H9 (cell line): ENCODE results near the gene ABCA12. TPM values are rescaled to one million over a fixed set of nuclear protein-coding genes. Genes with fewer than 3 reads are reported as not detected.

Source experiments
- DNase-seq: peaks from one replicate; pipeline ENCODE4 v3.0.0-alpha.2; 2017
- H2AFZ ChIP-seq: one replicate; pipeline ENCODE4 v1.6.1; 2013; ENCODE audit warnings: mild to moderate bottlenecking, low read length, control low read depth, moderate library complexity
- H2AK5ac ChIP-seq: 2 replicates; pipeline ENCODE4 v1.6.1; 2013; ENCODE audit warnings: low read length, control low read depth, mixed read lengths; ENCODE audit not compliant: insufficient read length
- H2BK120ac ChIP-seq: one replicate; pipeline ENCODE4 v1.6.1; 2013; ENCODE audit warnings: low read depth, mild to moderate bottlenecking, low read length, control low read depth, inconsistent platforms; ENCODE audit not compliant: poor library complexity, severe bottlenecking
- H2BK12ac ChIP-seq: 2 replicates; pipeline ENCODE4 v1.6.1; 2013; ENCODE audit warnings: low read length, control low read depth, mixed read lengths, low read depth; ENCODE audit not compliant: insufficient read length
- H2BK15ac ChIP-seq: 2 replicates; pipeline ENCODE4 v1.6.1; 2013; ENCODE audit warnings: low read depth, low read length, control low read depth
- H2BK20ac ChIP-seq: one replicate; pipeline ENCODE4 v1.6.1; 2013; ENCODE audit warnings: low read depth, mild to moderate bottlenecking, low read length, control low read depth, inconsistent platforms; ENCODE audit not compliant: poor library complexity, severe bottlenecking
- H2BK5ac ChIP-seq: 2 replicates; pipeline ENCODE4 v1.6.1; 2013; ENCODE audit warnings: low read length, control low read depth, mixed read lengths; ENCODE audit not compliant: insufficient read length
- H3K14ac ChIP-seq: 2 replicates; pipeline ENCODE4 v1.6.1; 2013; ENCODE audit warnings: low read length, control low read depth; ENCODE audit not compliant: insufficient read depth
- H3K18ac ChIP-seq: 2 replicates; pipeline ENCODE4 v1.6.1; 2013; ENCODE audit warnings: low read depth, mild to moderate bottlenecking, mixed read lengths, low read length, control low read depth; ENCODE audit not compliant: insufficient read length
- H3K23ac ChIP-seq: 2 replicates; pipeline ENCODE4 v1.6.1; 2013; ENCODE audit warnings: low read length, control low read depth, mixed read lengths, low read depth; ENCODE audit not compliant: insufficient read length
- H3K23me2 ChIP-seq: 2 replicates; pipeline ENCODE4 v1.6.1; 2013; ENCODE audit warnings: low read depth, mild to moderate bottlenecking, mixed read lengths, low read length, control low read depth; ENCODE audit not compliant: insufficient read length, poor library complexity, severe bottlenecking
- H3K27ac ChIP-seq: 2 replicates; pipeline ENCODE4 v1.5.1; 2013; ENCODE audit warnings: low read length, control low read depth, mixed read lengths, low read depth; ENCODE audit not compliant: insufficient read length
- H3K27me3 ChIP-seq: 2 replicates; pipeline ENCODE4 v1.6.1; 2013; ENCODE audit warnings: low read length, control low read depth, inconsistent platforms; ENCODE audit not compliant: insufficient read depth
- H3K4ac ChIP-seq: 2 replicates; pipeline ENCODE4 v1.6.1; 2013; ENCODE audit warnings: low read depth, mild to moderate bottlenecking, control low read depth, inconsistent platforms, low read length, moderate library complexity
- H3K4me1 ChIP-seq: 2 replicates; pipeline ENCODE4 v1.6.1; 2013; ENCODE audit warnings: low read length, control low read depth, inconsistent platforms; ENCODE audit not compliant: insufficient read depth
- H3K4me2 ChIP-seq: 2 replicates; pipeline ENCODE4 v1.6.1; 2013; ENCODE audit warnings: low read length, control low read depth, mixed read lengths; ENCODE audit not compliant: insufficient read length, insufficient read depth
- H3K56ac ChIP-seq: 2 replicates; pipeline ENCODE4 v1.6.1; 2013; ENCODE audit warnings: low read depth, mild to moderate bottlenecking, mixed read lengths, low read length, control low read depth; ENCODE audit not compliant: insufficient read length
- H3K79me1 ChIP-seq: 2 replicates; pipeline ENCODE4 v1.6.1; 2013; ENCODE audit warnings: low read depth, mild to moderate bottlenecking, moderate library complexity, low read length, control low read depth, inconsistent platforms; ENCODE audit not compliant: insufficient read depth, poor library complexity, severe bottlenecking
- H3K79me2 ChIP-seq: 2 replicates; pipeline ENCODE4 v1.6.1; 2013; ENCODE audit warnings: low read length, control low read depth, inconsistent platforms; ENCODE audit not compliant: insufficient read depth
- H3K9ac ChIP-seq: 2 replicates; pipeline ENCODE4 v1.6.1; 2013; ENCODE audit warnings: low read length, control low read depth, mixed read lengths; ENCODE audit not compliant: insufficient read length; ENCODE audit errors: extremely low read depth
- H3K9me3 ChIP-seq: one replicate; pipeline ENCODE4 v1.6.1; 2013; ENCODE audit warnings: low read depth, low read length, inconsistent platforms; ENCODE audit not compliant: control insufficient read depth
- H3T11ph ChIP-seq: one replicate; pipeline ENCODE4 v1.6.1; 2013; ENCODE audit warnings: mild to moderate bottlenecking, low read length, control low read depth, inconsistent platforms
- H4K20me1 ChIP-seq: one replicate; pipeline ENCODE4 v1.6.1; 2013; ENCODE audit not compliant: control insufficient read depth, insufficient read length, insufficient read depth
- H4K5ac ChIP-seq: 2 replicates; pipeline ENCODE4 v1.6.1; 2013; ENCODE audit warnings: low read depth, mild to moderate bottlenecking, mixed read lengths, low read length, control low read depth; ENCODE audit not compliant: insufficient read length
- H4K8ac ChIP-seq: replicated peaks from 2 replicates; pipeline ENCODE4 v1.6.1; 2013; ENCODE audit warnings: low read length, control low read depth, mixed read lengths, low read depth; ENCODE audit not compliant: insufficient read length
- H4K91ac ChIP-seq: 2 replicates; pipeline ENCODE4 v1.6.1; 2013; ENCODE audit warnings: low read depth, mild to moderate bottlenecking, moderate library complexity, mixed read lengths, low read length, control low read depth; ENCODE audit not compliant: insufficient read length
- H3K27ac Mint-ChIP-seq, 3 experiments: 2 replicates in 2 of 3; 3 replicates in 1 of 3; pipeline ENCODE4 v1.8.0; 2020 to 2021; ENCODE audit warnings: mixed read lengths in 3 of 3, mild to moderate bottlenecking in 1 of 3, moderate library complexity in 1 of 3
- H3K27me3 Mint-ChIP-seq: 2 replicates; pipeline ENCODE4 v1.8.0; 2021; ENCODE audit warnings: low read depth, mild to moderate bottlenecking, moderate library complexity, mixed read lengths
- H3K36me3 Mint-ChIP-seq, 3 experiments: 2 replicates in 2 of 3; 3 replicates in 1 of 3; pipeline ENCODE4 v1.8.0; 2020 to 2021; ENCODE audit warnings: low read depth in 3 of 3, mixed read lengths in 3 of 3; ENCODE audit not compliant: insufficient read depth in 1 of 3
- H3K4me1 Mint-ChIP-seq, 2 experiments: 2 replicates each; pipeline ENCODE4 v1.8.0; 2020; ENCODE audit warnings: mixed read lengths in 2 of 2
- H3K4me3 Mint-ChIP-seq, 2 experiments: 2 replicates in 1 of 2; 3 replicates in 1 of 2; pipeline ENCODE4 v1.8.0; 2020 to 2021; ENCODE audit warnings: mild to moderate bottlenecking in 2 of 2, mixed read lengths in 2 of 2, moderate library complexity in 1 of 2
- H3K9me3 Mint-ChIP-seq, 2 experiments: 2 replicates in 1 of 2; 3 replicates in 1 of 2; pipeline ENCODE4 v1.8.0; 2020; ENCODE audit warnings: mild to moderate bottlenecking in 2 of 2, mixed read lengths in 2 of 2, moderate library complexity in 1 of 2
- WGBS: extraction: QIAGEN DNeasy Blood & Tissue Kit; methylation state at CpG from one replicate; pipeline ENCODE4 v1.1.7; 2013; ENCODE audit warnings: missing lambda C conversion rate, low lambda C conversion rate, mixed read lengths; ENCODE audit not compliant: insufficient read length; ENCODE audit errors: extremely low coverage; 5-methylcytosine and 5-hydroxymethylcytosine counted together
- total RNA-seq: library from RNA; stranded (reverse); gene quantifications from 2 replicates; pipeline ENCODE4 v1.2.1, GENCODE V29; 2021
- TF ChIP-seq, protein P1 (sequence below): fragments of 200-600 bp; sonication (generic); conservative IDR thresholded peaks from 3 replicates; pipeline ENCODE4 v1.8.0; 2021; ENCODE audit warnings: antibody characterized with exemption, mild to moderate bottlenecking

Gene ABCA12
- total RNA-seq, 1 experiment from 2014 or later = not detected

DNA sequence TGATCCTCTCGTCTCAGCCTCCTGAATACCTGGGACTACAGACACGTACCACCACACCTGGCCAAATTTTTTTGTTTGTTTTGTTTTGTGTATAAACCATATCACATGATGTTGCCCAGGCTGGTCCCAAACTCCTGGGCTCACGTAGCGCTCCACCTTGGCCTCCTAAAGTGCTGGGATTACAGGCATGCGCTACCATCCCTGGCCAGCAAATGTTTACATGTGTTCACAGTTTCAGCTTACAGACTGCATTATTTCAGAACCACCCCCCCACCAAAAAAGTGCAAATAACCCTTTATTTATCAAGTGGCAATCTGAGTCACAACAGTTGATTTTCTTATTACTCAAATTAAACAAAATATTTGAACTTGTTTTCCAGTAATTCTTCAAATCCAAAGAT is 54.3 kb downstream of the ABCA12 start:
- Mint-ChIP-seq H3K27me3 (no peaks in the 10 kb centered on the region), H3K4me1 (no peaks in the 10 kb centered on the region), H3K4me3 (no peak overlapping the region), H3K36me3 (no peaks in the 10 kb centered on the region), H3K9me3 (no peaks in the 10 kb centered on the region; a peak in 1 of 5 replicates), H3K27ac (no peak overlapping the region)
- H2BK12ac ChIP-seq = no peak overlapping the region
- H3K4ac ChIP-seq = no peak overlapping the region
- H3K56ac ChIP-seq = no peak overlapping the region
- no peaks in the 10 kb centered on the region for H3K79me2 ChIP-seq
- no peak overlapping the region for H2BK20ac ChIP-seq
- WGBS = no CpG with 5 or more reads among the region's 5 CpGs
- TF ChIP-seq, protein P1, sequence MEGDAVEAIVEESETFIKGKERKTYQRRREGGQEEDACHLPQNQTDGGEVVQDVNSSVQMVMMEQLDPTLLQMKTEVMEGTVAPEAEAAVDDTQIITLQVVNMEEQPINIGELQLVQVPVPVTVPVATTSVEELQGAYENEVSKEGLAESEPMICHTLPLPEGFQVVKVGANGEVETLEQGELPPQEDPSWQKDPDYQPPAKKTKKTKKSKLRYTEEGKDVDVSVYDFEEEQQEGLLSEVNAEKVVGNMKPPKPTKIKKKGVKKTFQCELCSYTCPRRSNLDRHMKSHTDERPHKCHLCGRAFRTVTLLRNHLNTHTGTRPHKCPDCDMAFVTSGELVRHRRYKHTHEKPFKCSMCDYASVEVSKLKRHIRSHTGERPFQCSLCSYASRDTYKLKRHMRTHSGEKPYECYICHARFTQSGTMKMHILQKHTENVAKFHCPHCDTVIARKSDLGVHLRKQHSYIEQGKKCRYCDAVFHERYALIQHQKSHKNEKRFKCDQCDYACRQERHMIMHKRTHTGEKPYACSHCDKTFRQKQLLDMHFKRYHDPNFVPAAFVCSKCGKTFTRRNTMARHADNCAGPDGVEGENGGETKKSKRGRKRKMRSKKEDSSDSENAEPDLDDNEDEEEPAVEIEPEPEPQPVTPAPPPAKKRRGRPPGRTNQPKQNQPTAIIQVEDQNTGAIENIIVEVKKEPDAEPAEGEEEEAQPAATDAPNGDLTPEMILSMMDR = no peak
- H3T11ph ChIP-seq = no peak overlapping the region
- no peak overlapping the region for H2BK5ac ChIP-seq
- no peak overlapping the region for H3K9ac ChIP-seq
- no peaks in the 10 kb centered on the region for H3K4me1 ChIP-seq
- H3K23ac ChIP-seq = no peak overlapping the region
- no peak overlapping the region for H3K4me2 ChIP-seq
- no peak overlapping the region for H4K8ac ChIP-seq
- H4K20me1 ChIP-seq = no peaks in the 10 kb centered on the region
- no peak overlapping the region for H4K5ac ChIP-seq
- no peak overlapping the region for H2AK5ac ChIP-seq
- no peaks in the 10 kb centered on the region for H3K79me1 ChIP-seq
- no peak overlapping the region for H2AFZ ChIP-seq
- no peaks in the 10 kb centered on the region for H3K9me3 ChIP-seq
- H3K27me3 ChIP-seq = no peaks in the 10 kb centered on the region
- no peak overlapping the region for H2BK15ac ChIP-seq
- H4K91ac ChIP-seq = no peak overlapping the region
- H3K14ac ChIP-seq = no peak overlapping the region
- DNase-seq = no peak
- no peaks in the 10 kb centered on the region for H3K23me2 ChIP-seq
- no peak overlapping the region for H3K27ac ChIP-seq
- H3K18ac ChIP-seq = no peak overlapping the region
- no peak overlapping the region for H2BK120ac ChIP-seq
